GM19193 (cell line): ENCODE measurements around the gene WDFY1.

Experiments
- POLR2A ChIP-seq: IDR thresholded peaks from 4 replicates; pipeline ENCODE4 v1.6.1; 2011; ENCODE audit not compliant: insufficient read depth, insufficient read length; ENCODE audit errors: extremely low read depth

WDFY1 gene

DNA sequence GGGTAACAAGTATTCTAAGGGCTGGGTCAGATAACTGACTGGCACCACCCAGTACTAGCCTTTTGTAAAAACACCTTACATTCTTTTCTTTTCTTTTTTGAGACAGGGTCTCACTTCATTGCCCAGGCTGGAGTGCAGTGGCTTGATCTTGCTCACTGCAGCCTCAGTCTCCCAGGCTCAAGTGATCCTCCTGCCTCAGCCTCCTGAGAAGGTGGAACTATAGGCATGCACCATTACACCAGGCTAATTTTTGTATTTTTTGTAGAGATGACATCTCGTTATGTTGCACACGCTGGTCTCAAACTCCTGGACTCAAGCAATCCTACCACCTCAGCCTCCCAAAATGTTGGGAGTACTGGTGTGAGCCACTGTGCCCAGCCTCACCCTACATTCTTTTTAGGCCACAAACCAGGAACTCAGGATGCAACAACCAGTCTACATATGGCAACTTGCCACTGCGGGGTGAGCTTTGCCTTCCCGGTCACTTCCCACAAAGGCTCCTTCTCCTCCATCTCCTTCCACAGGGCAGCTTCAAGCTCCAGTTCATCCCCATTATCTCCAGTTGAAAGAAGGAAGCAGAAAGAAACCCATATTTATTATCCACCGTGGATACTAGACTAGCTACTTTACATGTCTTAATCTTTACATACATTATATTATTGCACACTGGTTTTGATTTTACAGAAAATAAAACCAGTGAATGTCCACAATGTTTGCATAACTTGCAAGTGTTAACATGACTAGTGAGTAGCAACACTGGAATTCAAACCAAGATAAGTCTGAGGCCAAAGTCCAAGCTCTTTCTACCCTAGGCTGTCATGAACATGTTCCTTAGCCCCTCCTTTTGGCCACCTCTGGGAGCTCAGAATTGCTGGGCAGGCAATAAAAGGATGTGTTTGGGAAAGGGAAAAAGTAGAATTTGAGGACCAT lies 84.1 kb downstream of the WDFY1 start:
- TF ChIP-seq POLR2A, result no peak

DNA sequence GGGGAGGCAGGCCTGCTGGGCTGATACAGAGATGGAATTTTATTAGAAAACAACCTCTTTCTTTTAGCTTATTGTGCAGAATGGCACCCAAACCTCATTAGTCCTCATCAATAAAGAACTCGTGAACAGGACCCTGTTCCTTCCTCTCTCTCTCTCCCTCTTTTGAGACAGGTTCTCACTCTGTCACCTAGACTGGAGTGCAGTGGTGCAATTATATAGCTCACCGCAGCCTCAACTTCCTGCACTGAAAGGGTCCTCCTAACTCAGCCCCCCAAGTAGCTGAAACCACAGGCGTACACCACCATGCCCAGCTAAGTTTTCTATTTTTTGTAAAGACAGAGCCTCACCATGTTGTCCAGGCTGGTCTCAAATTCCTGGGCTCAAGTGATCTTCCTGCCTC lies 86.1 kb downstream of the WDFY1 start:
- no peak for TF ChIP-seq POLR2A

DNA sequence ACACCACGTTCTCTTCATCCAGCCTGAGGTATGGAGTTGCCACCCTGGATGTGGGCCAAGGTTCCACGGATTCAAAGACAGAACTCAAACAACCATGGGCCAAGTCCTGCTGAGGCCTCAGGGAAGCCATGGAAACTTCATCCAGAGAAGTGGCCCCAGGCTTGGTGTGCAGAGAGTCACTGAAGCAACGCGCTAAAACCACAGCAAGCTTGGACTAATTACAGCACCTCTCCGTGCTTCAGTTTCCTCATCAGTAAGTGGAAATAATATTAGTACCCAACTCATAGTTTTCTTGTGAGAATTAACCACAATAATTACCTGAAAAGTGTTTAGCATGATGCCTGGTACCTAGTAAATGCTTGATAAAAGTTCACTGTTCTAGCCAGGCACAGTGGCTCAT lies 88.6 kb downstream of the WDFY1 start:
- TF ChIP-seq POLR2A, result no peak

DNA sequence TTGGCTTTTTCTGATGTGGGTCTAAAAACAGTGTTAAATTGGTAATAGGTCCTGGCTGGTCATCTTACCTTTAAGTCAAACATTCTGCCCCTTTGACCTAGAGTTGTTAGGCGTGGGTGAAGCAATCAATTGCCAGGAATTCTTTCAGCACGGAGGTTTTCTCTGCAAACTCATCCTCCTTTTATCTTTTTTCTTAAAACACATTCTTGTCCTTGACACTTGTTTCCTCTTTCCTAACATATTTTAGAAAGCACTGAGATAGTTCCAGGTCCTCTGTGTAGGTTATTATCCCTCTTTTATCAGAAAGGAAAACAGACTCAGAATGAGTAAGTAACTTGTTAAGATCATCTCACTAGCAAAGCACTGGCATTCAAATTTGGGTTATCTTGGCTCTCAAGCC lies 89.1 kb downstream of the WDFY1 start:
- no peak for TF ChIP-seq POLR2A

DNA sequence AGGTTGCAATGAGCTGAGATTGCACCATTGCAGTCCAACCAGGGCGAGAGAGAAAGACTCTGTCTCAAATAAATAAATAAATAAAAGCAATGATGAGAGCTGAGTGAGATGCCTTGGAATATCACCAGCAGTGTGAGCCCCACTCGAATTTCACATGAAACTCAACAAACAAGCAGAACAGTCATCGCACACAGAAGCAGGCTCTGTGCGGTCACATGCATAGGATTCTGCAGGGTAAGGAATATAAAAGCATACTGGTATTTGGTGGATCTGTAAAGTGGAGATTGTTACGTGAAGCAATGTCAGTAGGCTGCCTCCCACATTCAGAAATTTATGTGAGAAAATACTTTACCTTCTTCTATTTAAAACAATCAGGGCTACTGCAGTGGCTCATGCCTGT lies 89.7 kb downstream of the WDFY1 start:
- no peak for TF ChIP-seq POLR2A

DNA sequence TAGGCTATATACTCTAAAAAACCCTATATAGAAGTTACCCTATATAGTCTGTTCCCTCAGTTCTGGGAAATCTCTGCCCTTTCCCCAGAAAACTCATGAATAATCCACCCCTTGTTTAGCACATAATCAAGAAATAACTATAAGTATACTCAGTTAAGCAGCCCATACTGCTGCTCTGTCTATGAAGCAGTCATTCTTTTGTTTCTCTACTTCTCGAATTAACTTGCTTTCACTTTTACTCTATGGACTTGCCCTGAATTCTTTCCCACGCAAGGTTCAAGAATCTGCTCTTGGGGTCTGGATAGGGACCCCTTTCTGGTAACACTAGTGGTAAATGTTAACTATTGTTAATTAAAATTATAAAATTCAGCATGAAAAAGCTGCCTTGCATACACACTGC lies 90.4 kb downstream of the WDFY1 start:
- TF ChIP-seq POLR2A, result no peak

DNA sequence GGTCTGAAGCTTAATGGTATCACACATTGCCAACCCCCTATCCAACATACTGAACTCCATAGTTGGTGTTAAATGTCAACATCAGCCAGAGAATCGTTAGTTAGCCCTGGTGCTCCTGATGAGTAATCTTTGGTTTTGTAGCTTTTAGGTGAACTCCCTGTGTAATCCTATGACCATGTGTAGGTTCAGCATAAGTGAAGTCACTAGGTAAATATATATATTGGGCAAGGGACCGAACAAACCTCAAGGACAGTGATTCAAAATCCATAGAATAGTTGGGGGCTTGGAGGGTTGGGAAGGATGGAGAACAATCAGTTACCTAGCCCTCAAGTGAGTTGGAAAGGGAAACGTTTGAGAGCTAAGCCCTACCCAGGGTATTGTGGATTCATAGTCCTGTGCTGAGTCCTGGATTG lies 91.7 kb downstream of the WDFY1 start:
- TF ChIP-seq POLR2A, result no peak

DNA sequence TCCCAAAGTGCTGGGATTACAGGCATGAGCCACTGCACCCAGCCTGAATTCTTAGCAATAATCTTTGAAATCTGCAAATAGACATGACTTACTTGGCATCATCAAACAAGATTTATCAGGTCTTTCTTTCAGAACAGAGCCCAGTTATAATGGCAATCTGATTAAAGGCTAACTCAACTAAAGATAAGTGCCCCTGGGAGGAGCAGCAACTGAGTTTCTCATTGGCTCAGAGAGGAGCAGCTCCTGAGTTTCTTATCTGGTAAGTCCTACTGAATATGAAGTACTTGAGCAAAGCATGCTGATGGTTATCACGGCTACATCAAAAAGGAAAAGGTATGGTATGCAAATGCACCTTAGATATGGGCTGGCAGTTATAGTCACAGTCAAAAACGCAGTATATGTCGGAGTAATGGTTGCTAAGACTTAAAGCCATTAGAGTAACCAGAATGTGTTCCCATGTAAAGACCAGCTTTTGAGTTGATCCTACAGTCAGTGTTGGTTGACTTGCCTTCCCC lies 92.8 kb downstream of the WDFY1 start:
- TF ChIP-seq POLR2A, result no peak

DNA sequence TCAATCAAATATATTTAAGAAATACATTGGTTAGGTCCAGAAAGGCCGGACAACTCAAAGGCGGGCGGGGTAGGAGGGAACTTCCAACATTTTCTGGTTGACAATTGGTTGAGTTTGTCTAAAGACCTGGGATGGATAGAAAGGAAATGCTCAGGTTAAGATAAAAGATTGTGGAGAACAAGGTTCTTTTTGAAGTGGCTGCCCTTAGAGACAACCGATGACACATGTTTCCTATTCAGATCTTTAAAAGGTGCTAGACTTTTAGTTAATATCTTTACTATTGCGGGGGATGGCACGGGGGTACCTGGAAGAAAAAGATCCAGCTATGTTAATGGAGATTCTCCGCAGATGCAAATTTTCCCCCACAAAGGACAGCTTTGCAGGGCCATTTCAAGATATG lies 97.7 kb downstream of the WDFY1 start:
- no peak for TF ChIP-seq POLR2A

DNA sequence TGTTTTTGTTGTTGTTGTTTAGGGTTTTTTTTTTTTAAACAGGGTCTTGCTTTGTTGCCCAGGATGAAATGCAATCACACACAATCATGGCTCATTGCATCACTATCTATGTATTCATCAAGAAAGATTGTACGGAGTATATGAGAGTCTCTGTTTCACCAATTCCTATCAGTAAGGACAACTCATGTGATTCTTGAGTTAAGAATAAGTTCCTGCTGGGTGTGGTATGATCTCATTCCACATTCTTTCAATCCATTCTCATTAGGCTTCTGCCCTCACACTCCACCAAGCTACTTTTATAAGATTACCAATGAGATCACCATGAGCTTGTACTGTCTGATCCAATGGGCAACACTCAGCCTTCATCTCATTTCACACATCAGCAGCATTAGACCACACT lies 98.6 kb downstream of the WDFY1 start:
- TF ChIP-seq POLR2A, result no peak

DNA sequence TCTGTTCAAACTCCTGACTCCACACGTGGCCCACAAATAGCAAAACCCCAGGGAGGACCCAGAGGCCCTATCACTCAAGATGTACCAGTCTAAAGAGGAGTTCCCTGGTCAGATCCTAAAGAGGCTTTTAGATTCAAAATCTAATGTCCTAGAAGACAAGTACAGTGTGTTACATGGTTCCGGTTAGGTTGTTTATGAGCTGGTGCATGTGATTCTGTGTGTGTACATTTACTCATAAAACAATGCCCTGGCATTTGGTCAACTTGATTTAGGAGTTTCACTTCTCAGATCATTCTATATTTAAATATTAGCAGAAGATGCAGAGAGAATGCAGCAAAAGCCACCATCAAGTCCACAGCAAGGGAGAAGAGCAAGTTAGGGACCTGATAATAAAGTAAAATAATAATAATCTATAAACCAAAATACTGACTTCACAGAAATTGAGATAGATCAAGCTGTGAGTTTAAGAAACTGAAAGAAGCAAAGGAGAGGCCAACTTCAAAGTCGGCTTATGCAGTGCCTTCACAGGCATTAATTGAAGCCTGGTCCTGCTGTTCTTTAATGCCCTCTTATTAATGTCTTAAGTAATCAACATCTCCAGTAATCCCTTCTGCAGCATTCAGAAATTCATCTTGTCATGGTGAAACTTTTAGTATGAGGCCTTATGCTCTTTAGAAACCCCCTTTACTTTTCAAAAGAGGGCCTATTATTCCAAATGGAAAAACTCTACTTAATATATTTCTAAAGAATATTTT lies 103.5 kb downstream of the WDFY1 start:
- TF ChIP-seq POLR2A, result no peak

DNA sequence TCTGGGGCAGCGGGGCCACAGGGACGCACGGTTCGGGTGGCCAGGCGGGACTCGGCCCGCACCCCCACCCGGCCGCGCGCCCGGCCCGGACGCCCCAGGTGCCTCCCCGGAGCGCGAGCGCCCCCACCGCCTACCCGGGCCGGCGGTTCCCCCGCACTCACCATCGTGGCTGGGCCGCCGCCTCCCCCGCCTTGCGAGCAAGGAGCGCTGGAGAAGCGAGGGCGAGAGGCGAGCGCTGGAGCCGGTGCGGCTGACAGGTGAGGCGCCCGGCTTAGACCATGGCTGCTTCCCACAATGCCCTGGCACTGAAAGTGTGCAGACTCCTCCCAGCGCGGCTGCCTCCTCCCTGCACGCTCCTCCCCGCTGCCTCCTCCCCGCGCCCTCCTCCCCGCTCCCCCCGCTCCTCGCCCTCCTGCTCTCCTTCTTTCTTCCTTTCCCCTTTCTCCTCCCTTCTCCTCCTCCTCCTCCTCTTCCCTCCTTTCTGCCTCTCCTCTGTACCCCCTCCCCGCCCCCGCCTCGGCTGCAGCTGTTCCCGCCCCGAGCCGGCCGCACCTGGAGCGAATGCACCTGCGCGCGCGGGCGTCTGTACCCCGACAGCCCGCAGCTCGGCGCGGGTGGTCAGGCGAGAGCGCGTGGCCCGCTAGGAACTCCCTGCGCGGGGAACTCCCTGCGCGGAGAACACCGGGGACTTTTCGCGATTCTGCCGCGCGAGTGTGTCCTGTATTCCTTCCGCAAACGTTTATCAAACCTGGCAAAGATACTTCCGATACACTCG lies 107.7 kb downstream of the WDFY1 start, which contains the start of gene AP1S3:
Gene AP1S3 (minus strand): TSS at position 296 of the 775 bp plus-strand sequence. CDS start 132 bp downstream, at position 164.
- peak; percentile 70 for TF ChIP-seq POLR2A

DNA sequence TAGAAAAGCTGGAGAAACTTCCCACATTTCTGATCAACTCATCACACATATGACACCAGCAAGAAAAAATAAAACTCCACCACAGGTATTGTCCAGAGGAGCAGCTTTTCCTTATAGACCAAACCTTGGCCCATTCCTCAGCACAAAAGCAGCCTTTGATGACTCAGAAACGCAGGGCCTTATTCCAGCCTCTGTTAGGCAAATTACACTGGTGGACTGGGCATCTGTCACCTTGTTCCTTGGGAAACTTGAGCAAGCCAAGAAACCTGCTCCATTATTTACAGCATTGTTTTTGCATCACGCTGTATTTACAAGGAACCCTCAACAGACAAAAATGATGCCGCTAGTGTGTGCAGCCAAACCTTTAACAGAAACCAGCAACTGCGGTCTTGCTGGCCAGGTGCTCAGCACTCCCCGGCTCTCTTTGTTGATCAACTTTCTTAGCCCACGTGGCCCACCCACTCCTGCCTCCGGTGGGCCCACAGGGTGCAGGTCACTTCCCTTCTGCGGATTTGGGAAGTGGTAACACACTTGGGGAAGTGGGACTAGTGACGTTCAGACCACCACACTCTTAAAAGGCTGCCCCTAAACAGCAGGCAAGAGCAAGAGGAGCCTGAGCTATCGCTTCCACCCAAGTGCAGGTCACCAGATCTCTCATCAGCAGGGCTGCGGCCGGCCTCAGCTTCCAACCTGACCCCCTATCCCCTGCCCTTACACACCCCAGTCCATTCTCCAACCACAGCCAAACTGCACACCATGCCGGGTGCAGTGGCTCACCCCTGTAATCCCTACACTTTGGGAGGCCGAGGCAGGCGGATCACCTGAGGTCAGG lies 109.2 kb downstream of the WDFY1 start:
- peak; percentile 53 for TF ChIP-seq POLR2A

DNA sequence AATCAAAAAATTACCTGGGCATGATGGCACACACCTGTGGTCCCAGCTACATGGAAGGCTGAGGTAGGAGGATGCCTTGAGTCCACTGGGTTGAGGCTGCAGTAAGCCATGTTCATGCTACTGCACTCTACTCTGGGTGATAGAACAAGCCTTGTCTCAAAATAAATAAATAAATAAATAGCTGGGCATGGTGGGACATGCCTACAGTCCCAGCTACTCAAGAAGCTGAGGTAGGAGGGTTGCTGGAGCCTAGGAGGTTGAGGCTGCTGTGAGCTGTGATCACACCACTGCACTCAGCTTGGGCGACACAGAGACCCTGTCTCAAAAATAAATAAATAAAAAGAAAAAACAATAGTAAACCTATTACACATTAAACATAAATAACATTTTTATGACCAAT lies 110.7 kb downstream of the WDFY1 start:
- no peak for TF ChIP-seq POLR2A

DNA sequence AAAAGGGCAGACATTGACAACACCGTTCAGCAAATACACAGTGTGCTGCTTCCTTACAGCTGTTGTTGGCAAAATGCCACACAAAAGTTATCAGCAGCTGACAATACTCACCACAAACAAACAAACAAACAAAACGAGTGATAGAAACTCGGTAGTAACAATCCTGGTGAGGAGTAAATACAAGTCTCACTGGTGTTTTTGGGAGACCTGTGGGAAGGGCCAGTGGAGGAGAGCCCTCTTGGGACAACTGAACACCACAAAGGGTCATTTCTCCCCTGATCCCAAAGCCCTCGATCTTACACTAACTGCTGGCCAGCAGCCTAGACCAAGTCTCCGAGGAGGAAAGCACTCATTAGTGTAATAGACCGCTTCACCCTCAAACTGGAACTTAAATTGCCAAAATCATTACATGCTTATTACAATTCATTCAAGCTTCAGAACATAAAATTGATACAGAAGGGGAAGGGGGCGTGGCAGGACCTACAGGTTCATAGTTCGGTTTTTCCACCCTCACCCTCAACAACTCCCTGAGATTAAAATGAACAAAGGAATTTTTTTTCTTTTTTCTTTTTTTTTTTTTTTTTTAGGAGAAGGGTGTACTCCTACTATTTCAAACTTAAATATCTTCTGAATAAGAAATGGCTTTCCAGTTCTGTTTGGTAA lies 112.8 kb downstream of the WDFY1 start:
- TF ChIP-seq POLR2A, result no peak
